KMS-11 (cell line): ENCODE data around the gene EXOC6B.

Source experiments
- H2AFZ ChIP-seq: fragments of 200-600 bp; sonication (generic); 2 replicates; pipeline ENCODE4 v1.6.1; 2016; ENCODE audit warnings: antibody characterized with exemption, mixed run types, low read depth
- H3K27ac ChIP-seq: fragments of 200-600 bp; sonication (generic); 2 replicates; pipeline ENCODE4 v1.6.1; 2016; ENCODE audit warnings: mild to moderate bottlenecking, mixed run types
- H3K27me3 ChIP-seq: fragments of 200-600 bp; sonication (generic); 2 replicates; pipeline ENCODE4 v1.6.1; 2017; ENCODE audit warnings: mild to moderate bottlenecking, low read depth, mixed run types, moderate library complexity; ENCODE audit not compliant: insufficient read depth
- H3K36me3 ChIP-seq: fragments of 200-600 bp; sonication (generic); 2 replicates; pipeline ENCODE4 v1.6.1; 2017; ENCODE audit warnings: mild to moderate bottlenecking, mixed run types; ENCODE audit not compliant: insufficient read depth
- H3K4me1 ChIP-seq: fragments of 200-600 bp; sonication (generic); 2 replicates; pipeline ENCODE4 v1.6.1; 2016; ENCODE audit warnings: mild to moderate bottlenecking, low read depth, mixed run types; ENCODE audit not compliant: poor library complexity, severe bottlenecking
- H3K4me2 ChIP-seq: fragments of 200-600 bp; sonication (generic); 2 replicates; pipeline ENCODE4 v1.7.0; 2016; ENCODE audit warnings: mild to moderate bottlenecking, mixed run types
- H3K4me3 ChIP-seq: fragments of 200-600 bp; sonication (generic); IDR thresholded peaks from 2 replicates; pipeline ENCODE4 v1.6.1; 2017; ENCODE audit warnings: low read depth, low read length, mixed read lengths; ENCODE audit not compliant: insufficient read depth
- H3K79me2 ChIP-seq: fragments of 200-600 bp; sonication (generic); 2 replicates; pipeline ENCODE4 v1.6.1; 2016; ENCODE audit warnings: low read depth, mixed run types; ENCODE audit not compliant: insufficient read depth
- H3K9ac ChIP-seq: fragments of 200-600 bp; sonication (generic); 2 replicates; pipeline ENCODE4 v1.6.1; 2016; ENCODE audit warnings: mild to moderate bottlenecking, mixed run types
- H4K20me1 ChIP-seq: fragments of 200-600 bp; sonication (generic); 2 replicates; pipeline ENCODE4 v1.6.1; 2016; ENCODE audit warnings: mild to moderate bottlenecking, mixed run types; ENCODE audit not compliant: insufficient read depth
- CTCF ChIP-seq: fragments of 200-600 bp; sonication (generic); conservative IDR thresholded peaks from 2 replicates; pipeline ENCODE4 v1.6.1; 2017; ENCODE audit warnings: low read depth, mild to moderate bottlenecking, antibody characterized with exemption, low read length, moderate library complexity, mixed read lengths

EXOC6B gene

DNA sequence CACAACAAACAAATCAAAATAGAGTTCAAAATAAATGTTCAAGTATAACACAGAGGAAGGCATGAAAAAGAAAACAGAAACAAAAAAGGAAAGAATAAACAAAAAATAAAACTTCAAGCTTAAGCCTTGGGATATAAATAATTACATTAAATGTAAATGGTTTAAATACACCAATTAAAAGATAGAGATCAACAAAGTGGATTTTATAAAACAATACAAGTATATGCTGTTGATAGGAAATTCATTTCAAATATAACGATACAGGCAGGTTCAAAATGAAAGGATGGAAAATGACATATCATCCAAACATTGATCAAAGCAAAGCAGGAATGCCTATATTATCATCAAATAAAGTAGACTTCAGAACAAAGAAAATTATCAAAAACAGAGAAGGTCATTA, 16.7 kb downstream of the EXOC6B start:
- Histone ChIP-seq H3K9ac (no peak overlapping the region), H3K27ac (no peak overlapping the region), H3K4me3 (no peak overlapping the region), H2AFZ (no peak overlapping the region), H3K79me2 (no peaks in the 10 kb centered on the region), H3K4me1 (no peaks in the 10 kb centered on the region), H3K27me3 (no peaks in the 10 kb centered on the region), H4K20me1 (no peaks in the 10 kb centered on the region), H3K36me3 (no peaks in the 10 kb centered on the region), H3K4me2 (no peak overlapping the region)
- no peak for TF ChIP-seq CTCF

GRCh38 chr2:72806280-72806945, 19.4 kb downstream of the EXOC6B start:
- no peaks in the 10 kb centered on the region for H4K20me1 ChIP-seq
- no peak overlapping the region for H3K9ac ChIP-seq
- H3K79me2 ChIP-seq: no peaks in the 10 kb centered on the region
- H3K27me3 ChIP-seq: no peaks in the 10 kb centered on the region
- no peaks in the 10 kb centered on the region for H3K4me1 ChIP-seq
- H2AFZ ChIP-seq: no peak overlapping the region
- no peak overlapping the region for H3K27ac ChIP-seq
- H3K36me3 ChIP-seq: no peaks in the 10 kb centered on the region
- no peak overlapping the region for H3K4me3 ChIP-seq
- TF ChIP-seq CTCF: no peak
- no peak overlapping the region for H3K4me2 ChIP-seq

- Histone ChIP-seq H3K79me2 (no peaks in the 10 kb centered on the region), H4K20me1 (no peaks in the 10 kb centered on the region), H3K4me3 (no peak overlapping the region), H3K36me3 (no peaks in the 10 kb centered on the region), H2AFZ (no peak overlapping the region), H3K27me3 (no peaks in the 10 kb centered on the region), H3K27ac (no peak overlapping the region), H3K4me1 (no peaks in the 10 kb centered on the region), H3K9ac (no peak overlapping the region), H3K4me2 (no peak overlapping the region)
- no peak for TF ChIP-seq CTCF
Measured at GRCh38 chr2:72803626-72804320, 22.1 kb downstream of the EXOC6B start.

GRCh38 chr2:72803151-72803550, 22.7 kb downstream of the EXOC6B start:
- H3K36me3 ChIP-seq: no peaks in the 10 kb centered on the region
- H3K27ac ChIP-seq: no peak overlapping the region
- H3K4me3 ChIP-seq: no peak overlapping the region
- H3K9ac ChIP-seq: no peak overlapping the region
- no peaks in the 10 kb centered on the region for H3K27me3 ChIP-seq
- TF ChIP-seq CTCF: no peak
- H2AFZ ChIP-seq: no peak overlapping the region
- no peaks in the 10 kb centered on the region for H3K4me1 ChIP-seq
- H4K20me1 ChIP-seq: no peaks in the 10 kb centered on the region
- H3K4me2 ChIP-seq: no peak overlapping the region
- H3K79me2 ChIP-seq: no peaks in the 10 kb centered on the region
